ENCODE results near the gene CDX2.

GRCh38 chr13:27967736-27968315, 1.3 kb downstream of the CDX2 start:
- no peak for TF ChIP-seq CTCF (conservative IDR thresholded peaks at IDR 0.05; ENCODE audit: low read length)
- TF ChIP-seq EZH2phosphoT487 (IDR thresholded peaks at IDR 0.05; ENCODE audit: borderline replicate concordance, low read depth, low read length), result no peak

Measured in OCI-LY7 (cell line).